ENCODE results near the gene CNTNAP5.

GRCh38 chr2:124039762-124040291, 14.7 kb downstream of the CNTNAP5 start:
- TF ChIP-seq CTCF (IDR thresholded peaks at IDR 0.05) (no peak), REST (IDR thresholded peaks at IDR 0.05; ENCODE audit: insufficient read depth in 1 of 2, low read depth in 2 of 2, low read length in 1 of 2) (no peak), POLR2AphosphoS5 (IDR thresholded peaks at IDR 0.05; ENCODE audit: low read depth, low read length) (no peak)
